CD4-positive, alpha-beta memory T cell (primary cell): ENCODE data around the gene RAPGEF1. TPM values are rescaled to one million over a fixed set of nuclear protein-coding genes. Genes with fewer than 3 reads are reported as not detected.

Experiments used
- CTCF ChIA-PET: fragments of 350-600 bp; sonication (Branson Sonifier 250); formaldehyde crosslinking; loops from one replicate; lab custom pipeline; 2021; ENCODE audit warnings: inconsistent platforms; ENCODE audit not compliant: partially characterized antibody; lab: Charles Lee
- POLR2A ChIA-PET: fragments of 350-600 bp; sonication (Branson Sonifier 250); formaldehyde crosslinking; loops from one replicate; lab custom pipeline; 2021; ENCODE audit not compliant: partially characterized antibody; lab: Charles Lee
- DNase-seq, 5 donors: peaks; one replicate each; pipeline versions ENCODE4 v3.0.0 to v3.0.0-alpha.2; 2020 to 2022; ENCODE audit warnings: mixed read lengths in 1 of 5
- H3K27ac ChIP-seq: one replicate; pipeline ENCODE4 v1.7.0; 2013; ENCODE audit warnings: low read depth, low read length
- H3K27me3 ChIP-seq: 2 replicates; pipeline ENCODE4 v1.7.0; 2013; ENCODE audit warnings: mild to moderate bottlenecking, low read length, moderate library complexity; ENCODE audit not compliant: insufficient read depth
- H3K36me3 ChIP-seq: 2 replicates; pipeline ENCODE4 v1.7.0; 2013; ENCODE audit warnings: mild to moderate bottlenecking, low read length, moderate library complexity; ENCODE audit not compliant: insufficient read depth
- H3K4me1 ChIP-seq: 2 replicates; pipeline ENCODE4 v1.7.0; 2013; ENCODE audit warnings: mild to moderate bottlenecking, low read length, moderate library complexity; ENCODE audit not compliant: insufficient read depth
- H3K4me3 ChIP-seq, 2 donors: one replicate each; pipeline ENCODE4 v1.7.0; 2013; ENCODE audit warnings: low read length in 2 of 2, mild to moderate bottlenecking in 1 of 2
- H3K9me3 ChIP-seq, 2 donors: one replicate each; pipeline ENCODE4 v1.7.0; 2013; ENCODE audit warnings: low read length in 2 of 2, control low read depth in 1 of 2; ENCODE audit not compliant: control insufficient read depth in 1 of 2
- H3K27ac Mint-ChIP-seq, 7 donors: one replicate each; pipeline ENCODE4 v1.8.0; 2020 to 2021; ENCODE audit warnings: mixed read lengths in 7 of 7, mild to moderate bottlenecking in 6 of 7, inconsistent platforms in 3 of 7, moderate library complexity in 3 of 7
- H3K27me3 Mint-ChIP-seq, 2 donors: one replicate each; pipeline ENCODE4 v1.8.0; 2020 to 2021; ENCODE audit warnings: mixed read lengths in 2 of 2
- H3K36me3 Mint-ChIP-seq, 2 donors: one replicate each; pipeline ENCODE4 v1.8.0; 2020 to 2021; ENCODE audit warnings: mixed read lengths in 2 of 2, inconsistent platforms in 1 of 2, mild to moderate bottlenecking in 1 of 2
- H3K4me1 Mint-ChIP-seq, 4 donors: one replicate each; pipeline ENCODE4 v1.8.0; 2020 to 2021; ENCODE audit warnings: mixed read lengths in 4 of 4, mild to moderate bottlenecking in 1 of 4
- H3K4me3 Mint-ChIP-seq, 8 donors: one replicate each; pipeline ENCODE4 v1.8.0; 2020 to 2021; ENCODE audit warnings: mixed read lengths in 8 of 8, mild to moderate bottlenecking in 7 of 8, moderate library complexity in 6 of 8, inconsistent platforms in 3 of 8
- H3K9me3 Mint-ChIP-seq, 8 donors: one replicate each; pipeline ENCODE4 v1.8.0; 2020 to 2021; ENCODE audit warnings: mixed read lengths in 8 of 8, mild to moderate bottlenecking in 5 of 8, inconsistent platforms in 3 of 8, moderate library complexity in 1 of 8
- intact Hi-C: fragments of 100-400 bp; cut with micrococcal nuclease; formaldehyde crosslinking; loops from one replicate; pipeline ENCODE4 v1.15.1; 2023
- polyA plus RNA-seq, 2 donors: library from polyadenylated mRNA; unstranded; fragments of 300-500 nt; fragmentation: Illumina TruSeq; gene quantifications; one replicate each; pipeline ENCODE4 v1.2.3, GENCODE V29; 2021
- total RNA-seq, 2 experiments: library from RNA; stranded (reverse); gene quantifications; one replicate each; pipeline ENCODE4 v1.2.3, GENCODE V29; 2021

The RAPGEF1 gene
- total and polyA plus RNA-seq, 4 experiments from 2014 or later: 1.5 to 149 (median 76.2) TPM

GRCh38 chr9:131774636-131775035 lies 34.8 kb upstream of the RAPGEF1 start:
- Histone ChIP-seq H3K27me3 (no peaks in the 10 kb centered on the region), H3K27ac (no peak overlapping the region), H3K9me3 (no peaks in the 10 kb centered on the region), H3K4me1 (no peaks in the 10 kb centered on the region), H3K36me3 (no peaks in the 10 kb centered on the region), H3K4me3 (no peak overlapping the region)
- POLR2A ChIA-PET: no interaction called here
- H3K36me3 Mint-ChIP-seq: no peaks in the 10 kb centered on the region
- CTCF ChIA-PET: interaction anchor here (0.8 to 1.1 kb wide), 2 partner anchors 12 to 462 kb away, joined by 3 to 4 read pairs; no protein-coding TSS in a partner anchor
- DNase-seq: no peak
- H3K27me3 Mint-ChIP-seq: peaks cover 18% of the 10 kb centered on the region in 2 donors
- no peak overlapping the region for H3K4me3 Mint-ChIP-seq
- H3K4me1 Mint-ChIP-seq: no peaks in the 10 kb centered on the region
- intact Hi-C loops: no loop called here
- no peak overlapping the region for H3K27ac Mint-ChIP-seq
- peaks cover 0 to 4% (median 0%) of the 10 kb centered on the region in 8 donors for H3K9me3 Mint-ChIP-seq

GRCh38 chr9:131773911-131774379 lies 34.1 kb upstream of the RAPGEF1 start:
- POLR2A ChIA-PET: no interaction called here
- no peaks in the 10 kb centered on the region for H3K4me1 Mint-ChIP-seq
- CTCF ChIA-PET: no interaction called here

GRCh38 chr9:131772940-131773339 lies 33.1 kb upstream of the RAPGEF1 start:
- Mint-ChIP-seq H3K27ac (peak overlapping the region in 1 of 7 donors; percentile 61), H3K36me3 (no peaks in the 10 kb centered on the region), H3K27me3 (peaks cover 13 to 15% of the 10 kb centered on the region in 2 donors), H3K4me1 (no peaks in the 10 kb centered on the region), H3K4me3 (no peak overlapping the region), H3K9me3 (no peaks in the 10 kb centered on the region)
- H3K27ac ChIP-seq: no peak overlapping the region
- no peaks in the 10 kb centered on the region for H3K4me1 ChIP-seq
- no peaks in the 10 kb centered on the region for H3K9me3 ChIP-seq
- no peak overlapping the region for H3K4me3 ChIP-seq
- CTCF ChIA-PET: no interaction called here
- intact Hi-C loops: no loop called here
- H3K36me3 ChIP-seq: no peaks in the 10 kb centered on the region
- POLR2A ChIA-PET: no interaction called here
- DNase-seq: no peak
- H3K27me3 ChIP-seq: no peaks in the 10 kb centered on the region

More at GRCh38 chr9:131773911-131774379, 34.1 kb upstream of the RAPGEF1 start:
- Mint-ChIP-seq H3K9me3 (peaks cover 0 to 4% (median 0%) of the 10 kb centered on the region in 8 donors), H3K36me3 (no peaks in the 10 kb centered on the region), H3K27ac (no peak overlapping the region), H3K27me3 (peaks cover 17% of the 10 kb centered on the region in 2 donors), H3K4me3 (no peak overlapping the region)
- DNase-seq: peak in 3 of 5 donors; percentile 10 to 22 (median 15)
- no peaks in the 10 kb centered on the region for H3K36me3 ChIP-seq
- intact Hi-C loops: no loop called here
- no peaks in the 10 kb centered on the region for H3K27me3 ChIP-seq
- no peak overlapping the region for H3K4me3 ChIP-seq
- H3K27ac ChIP-seq: no peak overlapping the region
- H3K9me3 ChIP-seq: no peaks in the 10 kb centered on the region
- no peaks in the 10 kb centered on the region for H3K4me1 ChIP-seq

- Histone ChIP-seq H3K9me3 (no peaks in the 10 kb centered on the region), H3K27me3 (no peaks in the 10 kb centered on the region), H3K36me3 (no peaks in the 10 kb centered on the region), H3K27ac (no peak overlapping the region), H3K4me1 (no peaks in the 10 kb centered on the region), H3K4me3 (no peak overlapping the region)
- H3K9me3 Mint-ChIP-seq: no peaks in the 10 kb centered on the region
- ChIA-PET CTCF (no interaction called here), POLR2A (no interaction called here)
- no peaks in the 10 kb centered on the region for H3K36me3 Mint-ChIP-seq
- H3K27me3 Mint-ChIP-seq: peaks cover 6 to 15% of the 10 kb centered on the region in 2 donors
- no peak overlapping the region for H3K4me3 Mint-ChIP-seq
- intact Hi-C loops: no loop called here
- H3K4me1 Mint-ChIP-seq: no peaks in the 10 kb centered on the region
- no peak for DNase-seq
- H3K27ac Mint-ChIP-seq: no peak overlapping the region
These were observed 31.8 kb upstream of the RAPGEF1 start for GRCh38 chr9:131771646-131772045.

- peaks cover 8 to 17% of the 10 kb centered on the region in 2 donors for H3K27me3 Mint-ChIP-seq
- no peak overlapping the region for H3K4me3 Mint-ChIP-seq
- no peak overlapping the region for H3K27ac ChIP-seq
- intact Hi-C loops: no loop called here
- no peak for DNase-seq
- no peaks in the 10 kb centered on the region for H3K4me1 ChIP-seq
- H3K36me3 Mint-ChIP-seq: no peaks in the 10 kb centered on the region
- H3K9me3 ChIP-seq: no peaks in the 10 kb centered on the region
- no peak overlapping the region for H3K27ac Mint-ChIP-seq
- no peaks in the 10 kb centered on the region for H3K4me1 Mint-ChIP-seq
- H3K9me3 Mint-ChIP-seq: no peaks in the 10 kb centered on the region
- ChIA-PET POLR2A (no interaction called here), CTCF (no interaction called here)
- no peaks in the 10 kb centered on the region for H3K36me3 ChIP-seq
- H3K27me3 ChIP-seq: no peaks in the 10 kb centered on the region
- no peak overlapping the region for H3K4me3 ChIP-seq
These were observed 29.5 kb upstream of the RAPGEF1 start for GRCh38 chr9:131769361-131769760.

GRCh38 chr9:131764568-131764967 lies 24.7 kb upstream of the RAPGEF1 start:
- ChIA-PET POLR2A (no interaction called here), CTCF (interaction anchor here (8.5 to 15.0 kb wide), 2 partner anchors 473 to 488 kb away, joined by 64 to 124 read pairs; no protein-coding TSS in a partner anchor)
- H3K27me3 ChIP-seq: no peaks in the 10 kb centered on the region
- peaks cover 4 to 5% of the 10 kb centered on the region in 2 donors for H3K27me3 Mint-ChIP-seq
- peaks cover 7% of the 10 kb centered on the region for H3K4me1 ChIP-seq
- H3K4me1 Mint-ChIP-seq: no peaks in the 10 kb centered on the region
- no peaks in the 10 kb centered on the region for H3K9me3 ChIP-seq
- no peaks in the 10 kb centered on the region for H3K36me3 ChIP-seq
- intact Hi-C loops: no loop called here
- H3K9me3 Mint-ChIP-seq: no peaks in the 10 kb centered on the region
- H3K27ac ChIP-seq: no peak overlapping the region
- no peaks in the 10 kb centered on the region for H3K36me3 Mint-ChIP-seq
- H3K4me3 Mint-ChIP-seq: peak overlapping the region in 1 of 8 donors; percentile 4
- H3K4me3 ChIP-seq: no peak overlapping the region
- no peak for DNase-seq
- no peak overlapping the region for H3K27ac Mint-ChIP-seq

GRCh38 chr9:131762356-131762932 lies 22.6 kb upstream of the RAPGEF1 start:
- Histone ChIP-seq H3K27me3 (no peaks in the 10 kb centered on the region), H3K36me3 (no peaks in the 10 kb centered on the region), H3K4me1 (peaks cover 7% of the 10 kb centered on the region), H3K4me3 (no peak overlapping the region), H3K9me3 (no peaks in the 10 kb centered on the region), H3K27ac (no peak overlapping the region)
- no peaks in the 10 kb centered on the region for H3K4me1 Mint-ChIP-seq
- no peak overlapping the region for H3K4me3 Mint-ChIP-seq
- ChIA-PET POLR2A (interaction anchor here (1.8 kb wide), 1 partner anchor 478 kb away, joined by 7 read pairs; no protein-coding TSS in a partner anchor), CTCF (interaction anchor here (0.7 to 15.0 kb wide), 18 partner anchors 13 to 511 kb away, joined by 3 to 124 read pairs (median 4); no protein-coding TSS in a partner anchor)
- no peaks in the 10 kb centered on the region for H3K9me3 Mint-ChIP-seq
- H3K27ac Mint-ChIP-seq: peak overlapping the region in 2 of 7 donors; percentile 19 to 35
- intact Hi-C loops: loop anchor here (1.0 kb wide), 2 partner anchors 474 to 506 kb away; no protein-coding TSS in a partner anchor
- no peaks in the 10 kb centered on the region for H3K36me3 Mint-ChIP-seq
- DNase-seq: peak; percentile 64 to 74 (median 67)
- H3K27me3 Mint-ChIP-seq: peaks cover 2 to 4% of the 10 kb centered on the region in 2 donors
